ENCODE measurements around the gene LCLAT1. TPM values are rescaled to one million over a fixed set of nuclear protein-coding genes. Genes with fewer than 3 reads are reported as not detected.
"Not testable (repeated sequence)": the region's sequence is repeated elsewhere in the genome, so short reads cannot be mapped to it uniquely, and the experiment has no call there.

LCLAT1 gene
- total RNA-seq, 1 experiment from 2014 or later: 18.5 TPM

DNA sequence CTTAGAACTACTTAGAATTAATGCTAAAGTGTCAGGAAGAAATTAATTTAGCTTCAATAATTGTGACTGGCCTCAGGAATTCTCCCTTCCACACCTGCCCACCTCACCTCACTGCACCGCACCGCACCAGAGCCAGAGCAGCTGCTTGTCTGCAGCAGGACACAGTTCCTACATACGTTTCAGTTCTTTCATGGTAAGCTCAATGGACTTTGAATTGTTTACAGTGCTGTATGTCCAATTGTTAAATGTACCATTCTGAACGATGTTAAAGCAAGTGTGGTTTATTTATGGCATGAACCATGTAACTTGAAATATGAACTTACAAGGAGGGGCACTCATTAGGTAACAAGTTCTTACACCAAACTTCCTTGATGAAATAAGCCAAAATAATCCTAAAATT lies 196.0 kb downstream of the LCLAT1 start:
- not testable (repeated sequence) for DNase-seq (ENCODE audit: low read depth)

DNA sequence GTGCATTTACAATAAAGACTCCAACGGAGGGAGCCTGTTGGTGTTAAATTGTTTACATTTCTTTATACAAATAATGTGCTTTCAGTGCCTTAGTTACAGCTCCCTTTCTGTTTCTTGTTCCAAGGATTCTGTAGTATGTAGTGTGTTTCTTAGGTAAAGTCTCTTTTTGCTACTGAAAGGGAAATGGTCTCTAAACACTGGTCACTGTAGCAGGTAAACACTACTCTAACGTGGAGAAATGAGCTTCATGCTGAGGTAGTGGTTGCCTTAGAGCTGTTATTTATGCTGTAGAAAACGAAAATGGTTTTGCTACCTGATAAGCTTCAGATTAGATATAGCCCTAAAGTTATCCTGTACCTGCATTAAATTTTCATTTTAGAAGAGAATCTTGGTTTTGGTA lies 196.6 kb downstream of the LCLAT1 start:
- DNase-seq (ENCODE audit: low read depth): no peak

DNA sequence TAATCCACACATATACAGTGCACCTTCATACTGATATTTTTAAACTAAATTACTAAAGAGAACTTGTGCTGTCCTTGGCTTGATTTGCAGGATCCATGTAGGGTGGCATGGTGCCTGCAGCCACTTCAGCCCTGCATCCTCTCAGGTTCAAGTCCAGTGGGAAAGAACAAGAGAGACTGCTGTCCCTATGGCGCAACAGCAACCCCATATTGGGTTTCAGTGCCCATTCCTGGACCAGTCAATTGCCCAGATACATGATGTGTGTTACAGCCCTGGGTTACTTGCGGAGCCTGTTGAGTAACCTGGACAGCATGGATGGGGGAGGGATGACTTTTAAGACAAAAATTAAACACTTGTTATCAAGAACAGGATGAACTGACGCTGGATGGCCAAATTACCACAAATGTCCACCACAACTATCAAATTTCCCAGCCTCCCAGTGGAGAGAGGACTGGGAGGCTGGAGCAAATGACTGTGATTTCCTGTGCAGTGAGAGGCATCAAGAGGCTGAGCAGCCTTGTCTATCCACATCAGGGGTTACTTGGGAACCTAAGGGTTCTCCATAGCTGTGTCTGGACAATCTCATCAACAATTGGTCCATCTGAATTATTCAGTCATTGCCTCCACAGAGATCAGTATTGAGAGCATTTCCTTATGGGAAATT lies 198.2 kb downstream of the LCLAT1 start:
- no peak for DNase-seq (ENCODE audit: low read depth)

DNA sequence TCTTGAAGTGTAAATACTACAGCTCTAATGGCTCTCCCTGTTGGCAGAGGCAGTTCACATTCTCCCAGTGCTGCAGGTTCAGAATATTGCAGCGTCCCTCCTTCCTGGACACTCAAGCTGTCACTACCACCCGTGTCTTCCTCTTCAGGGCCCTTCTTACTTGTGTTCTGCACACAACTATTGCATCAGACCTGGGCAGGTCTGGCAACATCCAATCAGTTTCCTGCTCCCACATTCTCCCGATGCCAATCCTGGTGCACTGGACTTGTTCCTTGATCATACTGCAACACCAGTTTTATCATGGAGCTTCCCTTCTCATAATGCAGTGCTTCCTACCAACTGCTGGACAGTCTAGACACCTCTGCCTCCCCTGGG lies 198.7 kb downstream of the LCLAT1 start:
- DNase-seq (ENCODE audit: low read depth): no peak

DNA sequence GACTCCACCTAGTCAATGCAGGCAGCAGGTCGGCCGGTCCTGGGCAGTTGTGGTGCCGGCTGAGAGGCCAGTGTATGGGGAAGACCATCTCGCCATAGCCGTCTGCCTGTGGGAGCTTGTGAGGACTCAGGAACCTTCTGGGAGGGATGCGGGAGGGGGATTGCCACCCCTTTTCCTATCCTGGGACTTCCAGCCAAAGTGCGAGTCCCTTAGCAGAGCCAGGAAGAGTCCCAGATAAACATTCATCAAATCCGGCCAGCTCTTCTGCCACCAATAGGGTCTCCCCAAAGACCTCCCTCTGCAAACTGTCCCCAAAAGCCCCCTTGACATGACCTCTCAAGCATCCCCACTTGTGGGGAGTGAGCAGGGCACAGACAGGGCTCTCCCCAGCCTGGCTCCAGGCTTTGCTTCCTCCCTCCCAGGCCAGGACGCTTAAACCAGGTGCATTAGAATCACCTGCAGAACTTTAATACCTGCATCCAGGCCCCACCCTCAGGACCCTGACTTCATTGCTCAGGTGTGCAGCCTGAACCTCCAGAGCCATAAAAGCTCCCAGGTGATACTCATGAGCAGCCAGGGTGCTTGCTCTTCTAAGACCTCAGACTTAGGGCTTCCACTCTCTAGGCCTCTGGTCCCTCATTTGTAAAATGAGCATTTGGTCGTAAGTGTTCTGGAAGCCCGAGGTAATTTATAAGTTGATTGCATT lies 200.9 kb downstream of the LCLAT1 start:
- DNase-seq (ENCODE audit: low read depth): no peak

DNA sequence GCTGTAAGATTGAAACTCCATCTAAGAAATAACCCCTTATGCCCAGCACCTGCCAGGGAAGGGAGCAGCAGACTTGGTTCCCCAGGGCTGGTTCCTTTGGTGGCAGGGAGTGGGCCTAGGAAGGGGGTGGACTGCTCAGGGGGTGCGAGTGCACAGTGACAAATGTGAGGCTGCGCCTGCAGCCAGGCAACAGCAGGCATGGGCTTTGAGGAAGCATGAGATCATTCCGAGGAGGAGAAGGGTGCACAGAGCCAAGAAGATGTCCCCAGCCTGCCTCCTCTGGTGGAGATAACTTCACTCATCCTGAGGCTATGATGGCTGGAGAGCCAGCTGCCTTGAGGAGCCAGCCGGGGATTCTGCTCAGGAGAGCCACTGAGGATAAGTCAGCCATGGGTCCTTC lies 202.2 kb downstream of the LCLAT1 start:
- no peak for DNase-seq (ENCODE audit: low read depth)

DNA sequence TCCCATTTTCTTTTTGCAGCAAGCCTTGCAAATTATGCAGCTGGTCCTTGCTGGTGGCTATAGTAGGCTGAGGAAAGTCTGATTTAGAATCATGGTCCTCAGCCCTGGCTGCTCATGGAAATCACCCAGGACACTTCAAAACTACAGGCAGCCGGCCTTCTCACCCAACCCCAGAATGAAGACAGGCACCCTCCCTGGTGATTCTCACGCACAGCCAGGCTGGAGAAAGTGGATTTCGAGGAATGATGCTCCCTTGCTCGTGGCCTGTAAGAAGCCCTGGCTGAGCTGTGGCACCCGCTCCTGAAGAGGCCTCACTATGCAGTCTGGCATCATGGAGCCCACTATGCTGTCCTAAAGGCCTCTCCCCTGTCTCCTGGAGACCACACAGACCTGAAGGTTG lies 202.8 kb downstream of the LCLAT1 start:
- DNase-seq (ENCODE audit: low read depth): no peak

DNA sequence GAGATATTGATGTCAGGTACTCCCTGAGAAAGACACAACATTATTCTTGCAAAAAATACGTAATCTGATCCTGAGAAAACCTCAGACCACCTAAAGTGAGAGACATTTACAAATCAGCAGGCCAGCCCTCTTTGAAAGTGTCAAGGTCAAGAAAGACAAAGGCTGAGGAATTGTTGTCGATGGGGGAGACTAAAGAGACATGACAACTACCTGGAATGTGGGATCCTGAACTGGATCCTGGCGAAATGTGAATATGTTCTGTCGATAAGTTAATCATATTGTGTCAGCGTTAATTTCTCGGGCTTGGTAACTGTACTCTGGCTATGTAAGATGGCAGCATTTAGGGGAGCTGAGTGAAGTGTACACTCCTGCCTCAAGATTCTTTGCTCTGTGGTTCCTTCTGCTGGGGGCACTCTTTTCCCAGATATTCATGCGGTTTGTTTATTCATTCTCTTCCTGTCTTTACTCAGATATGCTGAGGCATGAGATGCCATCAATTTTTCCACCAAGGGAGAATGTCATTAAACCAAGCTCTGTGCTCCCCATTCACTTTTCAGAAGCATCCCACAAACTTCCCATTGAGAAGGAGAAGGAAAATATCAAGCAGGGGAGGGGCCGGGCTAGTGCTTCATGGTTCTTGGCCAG lies 205.3 kb downstream of the LCLAT1 start:
- no peak for DNase-seq (ENCODE audit: low read depth)

DNA sequence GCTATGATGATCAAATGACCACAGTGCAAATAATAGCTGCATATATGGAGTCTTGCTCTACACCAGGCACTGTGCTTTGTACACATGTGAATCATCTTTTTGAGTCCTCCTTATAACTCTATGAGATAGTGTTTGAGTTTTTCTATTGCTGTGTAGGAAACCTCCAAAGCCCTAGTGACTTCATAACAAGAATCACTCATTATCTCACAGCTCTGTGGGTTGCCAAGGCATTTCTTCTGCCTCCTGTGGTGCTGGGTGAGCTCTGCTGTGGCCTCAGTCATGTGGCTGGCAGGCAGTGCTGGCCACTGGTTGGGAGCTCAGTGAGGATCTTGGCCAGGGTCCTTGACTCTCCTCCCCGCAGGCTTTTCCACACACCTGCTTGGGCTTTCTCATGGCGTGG lies 206.8 kb downstream of the LCLAT1 start:
- DNase-seq (ENCODE audit: low read depth): no peak

DNA sequence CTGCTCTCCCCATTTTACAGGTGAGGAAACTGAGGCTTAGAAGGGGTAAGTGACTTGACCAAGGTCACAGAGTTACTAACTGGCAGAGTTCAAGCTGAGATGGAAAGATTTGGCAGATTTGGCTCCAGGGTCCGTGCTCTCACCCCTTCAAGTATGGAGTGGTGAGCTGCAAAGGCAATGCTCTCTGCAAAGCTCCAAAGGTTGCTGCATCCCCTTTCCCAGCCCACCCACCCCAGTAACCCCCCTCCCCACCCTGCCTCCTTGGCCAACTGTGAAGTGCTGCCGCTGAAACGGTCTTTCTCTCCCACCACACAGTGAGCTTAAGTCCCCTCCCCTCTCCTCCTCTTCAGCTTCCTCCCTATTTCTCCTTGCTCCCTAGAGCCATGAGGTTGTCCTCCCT lies 207.4 kb downstream of the LCLAT1 start:
- no peak for DNase-seq (ENCODE audit: low read depth)

DNA sequence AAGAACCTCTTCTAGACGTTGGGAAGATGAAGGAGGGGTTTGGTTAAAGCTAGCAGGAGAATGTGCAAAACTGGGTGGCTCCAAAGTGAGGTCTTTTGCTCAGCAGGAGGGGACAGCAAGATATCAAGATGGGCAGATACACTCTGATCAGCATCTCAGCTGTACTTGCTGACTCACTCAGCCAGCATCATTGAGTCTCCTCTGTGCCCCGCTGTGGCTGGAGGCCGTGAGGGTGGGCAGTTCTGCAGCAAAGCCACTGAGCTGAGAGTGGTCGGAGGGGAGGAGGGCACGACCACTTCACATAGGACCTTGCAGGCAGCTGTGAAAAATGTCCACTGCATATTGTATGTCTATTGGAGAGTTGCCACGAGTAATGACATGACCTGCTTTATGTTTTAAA lies 208.2 kb downstream of the LCLAT1 start:
- DNase-seq (ENCODE audit: low read depth): no peak

DNA sequence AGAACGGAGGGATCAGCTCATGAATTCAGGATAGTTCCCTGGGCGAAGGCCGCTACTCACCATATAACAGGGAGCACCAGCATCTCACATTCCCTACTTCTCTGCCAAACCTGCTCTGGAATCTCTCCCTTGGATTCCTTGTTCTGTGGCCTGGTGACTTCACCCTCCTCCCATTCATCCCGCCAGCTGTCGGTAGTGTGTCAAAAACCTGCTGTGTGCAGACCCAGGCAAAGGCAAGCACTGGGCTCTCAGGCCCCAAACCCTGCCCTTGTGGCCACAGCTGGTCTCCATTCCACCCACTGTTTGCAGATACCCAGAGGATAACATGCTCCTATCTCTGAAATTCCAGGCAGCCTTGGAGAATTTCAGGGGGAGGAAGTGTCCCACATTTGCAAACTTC lies 208.6 kb downstream of the LCLAT1 start:
- peak; percentile 27 for DNase-seq (ENCODE audit: low read depth)

DNA sequence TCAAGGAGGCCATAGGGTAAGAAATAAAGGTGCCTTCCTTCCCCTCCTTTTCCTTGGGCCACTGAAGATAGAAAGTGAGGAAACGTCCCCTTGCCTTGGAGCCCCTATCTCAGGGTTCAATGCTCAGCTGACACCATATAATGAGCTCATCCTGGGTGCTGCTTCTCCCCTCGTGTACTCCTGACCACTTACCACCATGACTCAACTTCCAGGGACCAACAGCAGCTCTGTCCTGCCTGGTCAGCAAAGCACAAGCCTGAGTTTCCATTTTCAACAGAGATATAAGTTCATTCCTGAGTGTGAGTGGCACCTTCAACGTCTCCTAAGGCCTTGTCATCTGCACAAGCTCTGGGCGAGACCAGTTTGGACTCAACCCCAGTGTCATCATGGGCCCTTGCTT lies 209.0 kb downstream of the LCLAT1 start:
- DNase-seq (ENCODE audit: low read depth): peak; percentile 51

DNA sequence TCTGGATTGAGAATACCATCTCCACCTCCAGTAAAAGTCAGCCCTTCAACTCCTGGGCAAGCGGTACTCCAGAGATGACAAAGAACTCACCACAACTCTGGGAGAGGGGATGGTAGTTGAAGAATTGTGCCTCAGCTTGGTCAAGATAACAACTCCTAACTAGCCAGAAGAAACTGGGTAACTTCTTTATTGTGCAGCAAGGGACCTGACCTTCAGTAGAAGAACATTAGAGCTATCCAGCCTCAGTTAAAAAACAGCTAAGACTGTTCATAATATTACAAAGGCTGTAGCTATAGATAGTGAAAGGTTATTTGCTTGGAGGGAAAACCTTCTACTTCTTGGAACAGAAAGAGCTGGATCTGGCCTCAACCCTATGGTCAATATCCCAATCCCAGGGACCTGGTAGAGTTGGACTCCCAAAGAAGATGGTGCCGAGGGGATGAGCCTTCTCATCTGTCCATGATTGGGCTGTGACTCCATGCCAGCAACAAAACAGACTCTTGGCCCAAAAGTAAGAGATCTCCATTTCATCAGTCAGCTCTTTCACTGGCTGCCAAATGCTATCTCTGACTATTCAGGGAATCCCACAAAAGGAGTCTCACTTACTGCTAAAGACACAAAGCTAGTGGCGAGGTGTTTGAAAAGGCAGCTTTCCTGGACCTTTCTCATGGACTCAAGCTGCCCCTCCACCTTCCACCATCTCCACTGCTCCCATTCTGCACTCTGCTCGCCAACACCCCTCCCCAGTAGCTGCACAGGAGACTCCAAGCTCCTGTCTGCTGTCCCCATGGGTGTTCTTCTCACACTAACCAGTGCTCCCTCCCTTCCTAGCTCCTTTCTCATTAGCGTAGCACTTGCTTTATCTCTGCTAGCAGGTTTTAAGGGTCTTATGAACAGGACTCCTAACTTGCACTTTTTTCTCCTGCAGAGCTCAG lies 214.4 kb downstream of the LCLAT1 start:
- DNase-seq (ENCODE audit: low read depth): peak; percentile 33

DNA sequence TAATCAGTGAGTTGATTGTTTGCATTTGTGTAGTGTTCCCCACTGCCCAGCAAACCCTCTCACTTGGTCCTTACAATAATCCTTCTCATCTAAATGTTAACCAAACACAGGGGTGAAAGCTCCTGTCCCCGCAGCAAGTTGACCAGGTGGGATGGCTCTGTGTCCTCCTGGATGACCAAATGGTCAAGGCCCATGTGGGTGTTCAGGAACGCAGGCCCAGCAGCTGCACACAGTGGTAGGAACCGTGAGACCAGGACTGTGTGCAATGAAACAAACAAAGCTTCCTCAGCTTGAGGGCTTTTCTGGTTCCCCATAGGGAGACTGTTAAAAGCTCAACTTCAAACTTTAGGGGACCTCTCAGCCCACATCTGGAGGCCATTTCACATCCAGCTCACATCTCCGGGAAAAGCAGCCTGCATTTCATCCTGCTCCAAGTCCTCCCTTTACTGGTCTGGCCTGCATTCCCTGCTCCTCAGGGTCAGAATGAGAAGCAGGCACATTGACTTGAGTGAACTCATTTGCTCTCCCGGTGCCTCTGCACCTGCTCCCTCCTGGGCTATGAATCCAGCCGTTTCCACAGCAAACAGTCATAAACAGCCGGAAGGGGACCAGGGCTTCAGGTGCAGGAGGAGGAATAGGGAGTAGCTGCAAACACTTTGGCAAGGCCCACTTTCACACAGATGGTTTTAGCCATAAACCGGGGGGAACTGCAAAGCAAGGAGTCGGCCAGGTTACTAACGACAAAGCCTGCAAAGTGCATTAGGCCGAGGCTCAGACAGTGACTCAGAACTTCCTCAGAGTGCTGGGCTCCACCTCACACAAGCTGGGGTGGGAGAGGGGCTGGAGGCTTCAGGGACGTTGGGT lies 215.5 kb downstream of the LCLAT1 start:
- peak; percentile 51 for DNase-seq (ENCODE audit: low read depth)

DNA sequence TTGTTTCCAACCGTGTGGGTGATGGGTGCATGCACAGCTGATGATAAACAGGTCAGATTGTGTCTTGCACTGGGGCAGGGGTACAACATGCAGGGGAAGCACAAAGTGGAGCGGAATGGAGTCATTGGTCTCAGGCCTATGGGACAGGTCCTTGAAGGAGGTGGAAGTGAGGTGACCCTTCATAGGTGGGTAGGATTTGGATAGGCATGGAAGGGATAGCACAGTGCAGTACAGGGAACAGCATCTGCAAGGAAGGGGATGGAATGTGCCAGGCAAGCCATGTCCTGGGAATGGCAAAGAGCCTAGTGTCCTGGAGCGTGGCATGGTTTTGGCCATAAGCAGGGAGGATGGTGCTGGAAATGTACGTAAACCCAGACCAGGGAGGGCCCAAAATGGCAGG lies 216.3 kb downstream of the LCLAT1 start:
- DNase-seq (ENCODE audit: low read depth): no peak

DNA sequence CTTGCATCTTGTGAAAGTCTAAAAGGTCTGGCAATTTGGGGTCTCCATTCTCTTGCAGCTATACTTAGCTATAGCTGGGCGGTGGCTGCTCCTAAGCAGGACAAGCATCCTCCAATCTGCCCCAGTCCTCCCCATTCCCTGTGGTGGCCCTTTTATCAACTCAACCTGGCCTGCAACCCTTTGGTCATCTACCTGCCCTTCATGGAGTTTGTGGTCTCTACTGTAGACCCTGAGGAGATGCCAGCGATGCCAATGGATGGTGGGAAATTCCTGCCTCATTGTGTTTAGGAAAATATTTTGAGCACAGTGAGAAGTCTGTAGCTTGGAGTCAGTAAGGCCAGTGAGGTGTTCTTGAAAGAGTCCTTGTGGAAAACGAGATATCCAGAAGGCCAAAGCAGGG lies 216.8 kb downstream of the LCLAT1 start:
- no peak for DNase-seq (ENCODE audit: low read depth)

DNA sequence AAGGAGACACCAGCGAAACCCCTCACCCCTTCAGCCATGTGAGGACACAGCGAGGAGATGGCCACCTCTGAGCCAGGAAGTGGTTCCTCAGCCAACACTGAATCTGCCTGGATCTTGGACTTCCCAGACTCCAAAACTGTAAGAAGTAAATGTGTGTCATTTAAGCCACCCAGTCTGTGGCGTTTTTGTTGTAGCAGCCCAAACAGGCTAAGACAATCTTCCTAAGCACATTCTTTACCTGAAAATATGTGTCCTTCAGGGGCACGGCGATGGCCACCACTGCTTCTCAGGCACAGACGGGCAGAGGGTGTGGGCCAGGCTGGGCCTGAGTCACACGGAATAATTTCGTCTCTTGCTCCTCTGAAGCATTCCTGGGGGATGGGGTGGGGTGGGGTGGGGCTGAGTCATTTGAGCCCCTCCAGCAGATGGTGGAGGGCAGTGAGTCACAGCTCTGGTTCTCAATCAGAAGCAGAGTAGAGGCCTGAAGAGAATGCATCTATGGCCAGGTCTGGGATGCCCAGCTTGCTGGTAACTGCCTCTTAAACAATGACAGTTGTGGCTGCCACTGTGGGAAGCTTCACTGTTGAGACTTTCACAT lies 217.8 kb downstream of the LCLAT1 start:
- peak; percentile 96 for DNase-seq (ENCODE audit: low read depth)

DNA sequence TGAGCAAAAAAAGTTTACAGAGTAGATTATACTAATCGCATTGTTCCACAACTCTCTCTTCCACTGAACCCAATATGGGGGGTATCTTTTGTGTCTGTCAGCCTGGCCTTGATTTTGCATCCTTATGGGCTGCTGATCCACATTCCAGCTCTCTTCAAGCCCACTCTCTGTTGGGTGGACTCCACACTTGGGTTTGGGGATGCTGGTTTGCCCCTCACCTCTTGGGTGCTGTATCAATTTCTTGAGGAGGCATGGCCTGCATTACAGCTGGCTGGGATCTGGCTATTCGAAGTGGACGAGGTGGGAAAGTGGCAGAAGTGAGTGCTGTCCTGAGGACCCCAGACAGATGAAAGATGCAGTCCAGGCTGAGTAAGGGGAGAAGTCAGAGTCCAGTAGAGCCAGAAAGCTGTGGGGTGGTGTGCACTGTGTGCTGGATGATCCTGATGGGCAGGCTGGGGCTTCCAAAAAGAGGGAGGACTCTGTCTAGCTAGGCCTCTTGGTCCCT lies 218.8 kb downstream of the LCLAT1 start:
- no peak for DNase-seq (ENCODE audit: low read depth)

DNA sequence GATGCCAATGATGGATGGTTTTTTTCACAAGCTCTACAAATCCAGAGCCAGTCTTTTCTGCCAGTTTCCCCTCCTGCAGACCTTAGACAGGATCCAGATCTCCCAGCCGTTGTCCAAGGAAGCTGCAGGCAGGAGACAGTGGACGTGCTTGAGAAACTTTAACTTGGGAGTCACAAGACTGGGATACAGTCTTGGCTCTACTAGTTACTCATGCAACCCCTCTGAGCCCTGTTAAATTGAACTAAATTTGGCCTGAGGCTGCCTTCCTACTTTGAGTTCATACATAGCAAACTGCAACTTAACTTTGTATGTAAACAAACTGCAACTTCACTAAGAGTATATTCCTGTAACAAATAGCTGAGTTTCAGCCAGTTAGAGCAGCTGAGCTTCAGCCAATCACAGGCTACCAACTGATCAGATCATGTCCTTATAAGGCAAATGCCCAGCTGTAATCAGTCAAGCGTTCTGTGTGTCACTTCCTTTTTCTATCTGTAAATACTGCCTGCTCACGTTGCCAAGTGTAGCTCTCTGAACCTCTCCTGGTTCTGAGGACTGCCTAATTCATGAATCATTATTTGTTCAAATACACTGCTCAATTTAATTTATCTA lies 219.3 kb downstream of the LCLAT1 start:
- DNase-seq (ENCODE audit: low read depth): peak; percentile 73
